Measurements from ENCODE around the gene IL3.

- TF ChIP-seq TAF1 (IDR thresholded peaks at IDR 0.05; ENCODE audit: low read depth): no peak
- TF ChIP-seq RAD21 (IDR thresholded peaks at IDR 0.05; ENCODE audit: low read depth): no peak
- no peak for TF ChIP-seq REST (IDR thresholded peaks at IDR 0.05; ENCODE audit: low read depth)
- TF ChIP-seq CREB1 (IDR thresholded peaks at IDR 0.05; ENCODE audit: low read depth): no peak
- TF ChIP-seq TEAD4 (IDR thresholded peaks at IDR 0.05): no peak
- no peak for TF ChIP-seq MAX (IDR thresholded peaks at IDR 0.05)
Measured at GRCh38 chr5:132104556-132104955, 44.1 kb downstream of the IL3 start.

Data from Ishikawa (cell line).